SJSA1 (cell line): Measurements from ENCODE around the gene SAMM50. TPM values are rescaled to one million over a fixed set of nuclear protein-coding genes. Genes with fewer than 3 reads are reported as not detected.

Experiments used
- DNase-seq, 2 experiments: peaks; one replicate each; pipeline ENCODE4 v3.0.0-alpha.2; 2015 to 2020; ENCODE audit warnings: low spot score in 2 of 2, low read depth in 1 of 2
- H3K27ac ChIP-seq: fragments of 250-450 bp; sonication (Bioruptor Pico); 2 replicates; pipeline ENCODE4 v1.5.1; 2020; ENCODE audit warnings: mild to moderate bottlenecking, moderate library complexity
- H3K27me3 ChIP-seq: fragments of 250-450 bp; sonication (Bioruptor Pico); replicated peaks from 2 replicates; pipeline ENCODE4 v1.5.1; 2020; ENCODE audit warnings: mild to moderate bottlenecking, moderate library complexity
- H3K36me3 ChIP-seq: fragments of 250-450 bp; sonication (Bioruptor Pico); 2 replicates; pipeline ENCODE4 v1.5.1; 2020; ENCODE audit warnings: mild to moderate bottlenecking
- H3K4me1 ChIP-seq: fragments of 250-450 bp; sonication (Bioruptor Pico); replicated peaks from 2 replicates; pipeline ENCODE4 v1.6.1; 2021; ENCODE audit warnings: mild to moderate bottlenecking
- H3K4me3 ChIP-seq: fragments of 250-450 bp; sonication (Bioruptor Pico); 2 replicates; pipeline ENCODE4 v1.5.1; 2020; ENCODE audit warnings: mild to moderate bottlenecking
- H3K9me3 ChIP-seq: fragments of 250-450 bp; sonication (Bioruptor Pico); replicated peaks from 2 replicates; pipeline ENCODE4 v1.5.1; 2020; ENCODE audit warnings: mild to moderate bottlenecking
- total RNA-seq: library from RNA; depleted of rRNA; stranded (reverse); fragments of >200 nt; shearing (Covaris generic); gene quantifications from 2 replicates; pipeline ENCODE4 v1.2.3, GENCODE V29; 2014

SAMM50 gene
- total RNA-seq, 1 experiment from 2014 or later: 46.3 TPM

GRCh38 chr22:43953988-43954785, 1.1 kb upstream of the SAMM50 start:
- H3K9me3 ChIP-seq: no peaks in the 10 kb centered on the region
- peak in 1 of 2 experiments; percentile 10 for DNase-seq
- no peak overlapping the region for H3K27ac ChIP-seq
- H3K36me3 ChIP-seq: peaks cover 3% of the 10 kb centered on the region; the same call in 1 of the 2 replicates
- H3K4me1 ChIP-seq: peaks cover 12% of the 10 kb centered on the region
- peak overlapping the region; percentile 77 for H3K4me3 ChIP-seq
- H3K27me3 ChIP-seq: no peaks in the 10 kb centered on the region

DNA sequence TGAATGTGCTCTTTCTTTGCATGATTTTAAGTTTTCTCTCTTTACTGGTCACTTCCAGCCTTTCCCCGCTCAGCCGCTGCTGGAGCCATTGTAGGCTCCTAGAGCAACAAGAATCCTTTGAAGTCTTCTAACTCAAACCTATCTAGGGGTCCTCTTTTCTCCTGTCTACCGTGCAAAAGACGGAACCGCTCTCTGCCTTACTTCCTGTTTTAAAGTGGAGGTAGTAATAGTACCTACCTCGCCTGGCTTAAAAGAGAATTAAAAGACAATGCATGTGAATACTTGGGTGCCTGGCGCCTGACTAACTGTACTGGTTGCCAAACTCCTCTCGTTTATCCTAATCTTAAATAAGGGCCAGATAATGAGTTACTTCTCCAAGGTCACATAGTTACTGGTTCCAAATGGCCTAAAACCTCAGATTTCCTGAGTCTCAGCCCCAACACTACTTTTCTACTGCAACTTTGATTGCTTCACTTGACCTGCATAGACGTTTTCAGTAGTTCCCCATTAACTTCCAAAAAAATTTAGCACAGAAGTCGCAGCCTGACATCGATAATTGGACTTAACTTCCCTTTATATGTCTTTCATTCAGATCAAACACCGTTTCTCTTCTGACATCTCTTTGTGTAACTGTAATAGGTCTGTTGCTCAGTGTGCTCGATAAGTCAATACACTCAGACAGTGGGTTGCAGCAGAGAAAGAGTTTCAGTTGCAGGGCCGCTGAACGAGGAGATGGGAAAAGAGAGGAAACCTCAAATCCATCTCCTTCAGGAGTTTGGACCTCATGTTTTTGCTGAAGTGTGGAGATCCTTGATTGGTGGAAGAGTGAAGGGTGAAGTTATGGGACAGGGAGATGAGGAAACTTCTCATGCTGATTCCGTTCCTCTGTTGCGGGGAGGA, 891 bp downstream of the SAMM50 start:
- Histone ChIP-seq H3K4me1 (peaks cover 12% of the 10 kb centered on the region), H3K27me3 (no peaks in the 10 kb centered on the region), H3K36me3 (peaks cover 3% of the 10 kb centered on the region; the same call in 1 of the 2 replicates), H3K9me3 (no peaks in the 10 kb centered on the region), H3K4me3 (peak overlapping the region; percentile 77), H3K27ac (peak overlapping the region; percentile 45; the same call in 1 of the 2 replicates)
- DNase-seq: no peak

- H3K4me1 ChIP-seq: peaks cover 12% of the 10 kb centered on the region
- H3K36me3 ChIP-seq: peaks cover 3% of the 10 kb centered on the region; the same call in 1 of the 2 replicates
- H3K27ac ChIP-seq: no peak overlapping the region
- H3K9me3 ChIP-seq: no peaks in the 10 kb centered on the region
- DNase-seq: no peak
- H3K27me3 ChIP-seq: no peaks in the 10 kb centered on the region
- no peak overlapping the region for H3K4me3 ChIP-seq
Observed at GRCh38 chr22:43956805-43957463, 1.7 kb downstream of the SAMM50 start.

DNA sequence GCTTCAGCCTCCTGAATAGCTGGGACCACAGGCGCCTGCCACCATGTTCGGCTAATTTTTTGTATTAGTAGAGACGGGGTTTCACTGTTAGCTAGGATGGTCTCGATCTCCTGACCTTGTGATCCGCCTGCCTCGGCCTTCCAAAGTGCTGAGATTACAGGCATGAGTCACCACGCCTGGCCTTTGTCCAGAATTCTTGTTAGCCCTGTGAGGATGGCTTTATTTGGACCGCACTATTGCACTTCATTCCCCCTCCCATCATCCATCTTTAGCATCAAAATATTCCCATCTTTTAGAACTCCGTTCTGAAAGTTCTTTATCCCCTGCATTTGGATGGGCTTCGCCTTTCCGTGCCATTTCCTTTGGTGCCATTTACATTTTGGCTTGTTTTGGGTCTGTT, 2.6 kb downstream of the SAMM50 start:
- DNase-seq: no peak
- H3K9me3 ChIP-seq: no peaks in the 10 kb centered on the region
- no peak overlapping the region for H3K27ac ChIP-seq

DNA sequence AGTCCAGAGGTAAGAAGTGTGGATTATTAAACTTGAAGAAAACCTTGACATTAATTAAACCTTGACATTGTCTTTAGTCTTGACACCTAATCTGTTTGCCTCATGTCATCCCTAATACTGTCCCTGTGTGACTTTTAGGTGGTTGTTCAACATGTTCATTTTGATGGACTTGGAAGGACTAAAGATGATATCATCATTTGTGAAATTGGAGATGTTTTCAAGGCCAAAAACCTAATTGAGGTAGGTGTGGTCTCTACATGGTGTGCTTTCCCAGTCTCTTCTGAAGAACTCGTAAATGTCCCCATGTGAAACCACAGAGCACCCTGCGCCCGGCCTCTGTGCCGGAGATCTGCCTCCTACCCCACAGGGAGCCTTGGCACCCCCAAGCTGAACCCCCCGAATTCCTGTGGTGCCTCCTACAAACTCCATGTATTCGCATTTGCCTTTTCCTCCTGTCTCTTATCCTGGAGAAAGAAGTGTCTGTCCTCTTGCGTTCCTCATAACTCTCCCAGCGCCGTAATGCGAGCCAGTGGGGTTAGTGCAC, 9.1 kb downstream of the SAMM50 start:
- Histone ChIP-seq H3K4me3 (no peak overlapping the region), H3K4me1 (no peaks in the 10 kb centered on the region), H3K9me3 (no peaks in the 10 kb centered on the region), H3K27me3 (no peaks in the 10 kb centered on the region), H3K36me3 (peaks cover 57% of the 10 kb centered on the region), H3K27ac (no peak overlapping the region)
- no peak for DNase-seq

More for the DNA sequence above, 2.6 kb downstream of the SAMM50 start:
- Histone ChIP-seq H3K27me3 (no peaks in the 10 kb centered on the region), H3K4me1 (peaks cover 12% of the 10 kb centered on the region), H3K4me3 (no peak overlapping the region), H3K36me3 (peaks cover 3% of the 10 kb centered on the region; the same call in 1 of the 2 replicates)

DNA sequence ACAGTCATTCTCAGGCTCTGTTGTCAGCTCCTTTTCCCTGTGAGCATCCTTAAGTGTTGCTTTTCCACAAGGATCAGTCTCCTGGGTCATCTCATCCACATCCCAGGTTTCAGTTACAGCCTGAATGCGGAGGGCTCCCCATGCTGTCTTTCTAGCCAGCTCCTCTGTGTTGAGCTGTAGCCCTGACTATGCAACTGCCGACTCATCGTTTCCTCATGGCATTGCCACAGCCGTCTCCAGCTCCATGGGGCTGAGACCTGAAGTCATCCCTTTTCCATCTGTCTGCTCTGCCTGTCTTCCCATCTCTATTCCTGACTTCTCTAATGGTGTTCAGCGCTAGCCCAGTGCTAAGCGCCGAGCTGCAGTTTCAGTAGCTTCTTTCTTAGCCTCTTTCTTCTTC, 11.8 kb downstream of the SAMM50 start:
- DNase-seq: no peak

DNA sequence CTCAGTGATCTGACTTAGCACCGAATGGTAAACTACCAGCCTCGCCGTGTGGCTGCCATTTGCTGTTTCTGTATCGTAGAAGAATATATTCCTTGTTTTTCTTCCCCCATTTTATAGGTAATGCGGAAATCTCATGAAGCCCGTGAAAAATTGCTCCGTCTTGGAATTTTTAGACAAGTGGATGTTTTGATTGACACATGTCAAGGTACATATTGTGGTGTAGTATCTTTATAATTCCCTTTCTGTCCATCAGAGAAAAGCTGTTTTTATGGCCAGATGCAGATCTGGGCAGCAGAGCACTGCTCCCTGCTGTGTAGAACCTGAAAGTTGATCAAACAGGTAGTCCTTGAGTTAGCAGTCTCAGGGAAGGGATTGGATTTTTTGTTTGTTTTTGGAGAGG, 13.4 kb downstream of the SAMM50 start:
- no peak overlapping the region for H3K4me3 ChIP-seq
- no peaks in the 10 kb centered on the region for H3K27me3 ChIP-seq
- H3K9me3 ChIP-seq: no peaks in the 10 kb centered on the region
- no peaks in the 10 kb centered on the region for H3K4me1 ChIP-seq
- DNase-seq: no peak
- no peak overlapping the region for H3K27ac ChIP-seq
- peaks cover 84% of the 10 kb centered on the region for H3K36me3 ChIP-seq

More for the DNA sequence above, 11.8 kb downstream of the SAMM50 start:
- H3K27ac ChIP-seq: no peak overlapping the region
- peaks cover 75% of the 10 kb centered on the region for H3K36me3 ChIP-seq
- no peaks in the 10 kb centered on the region for H3K27me3 ChIP-seq
- H3K4me1 ChIP-seq: no peaks in the 10 kb centered on the region
- H3K9me3 ChIP-seq: no peaks in the 10 kb centered on the region
- no peak overlapping the region for H3K4me3 ChIP-seq

GRCh38 chr22:43969021-43969878, 14.0 kb downstream of the SAMM50 start:
- H3K27me3 ChIP-seq: no peaks in the 10 kb centered on the region
- no peaks in the 10 kb centered on the region for H3K4me1 ChIP-seq
- H3K4me3 ChIP-seq: no peak overlapping the region
- H3K9me3 ChIP-seq: no peaks in the 10 kb centered on the region
- peaks cover 84% of the 10 kb centered on the region for H3K36me3 ChIP-seq
- DNase-seq: no peak
- no peak overlapping the region for H3K27ac ChIP-seq

DNA sequence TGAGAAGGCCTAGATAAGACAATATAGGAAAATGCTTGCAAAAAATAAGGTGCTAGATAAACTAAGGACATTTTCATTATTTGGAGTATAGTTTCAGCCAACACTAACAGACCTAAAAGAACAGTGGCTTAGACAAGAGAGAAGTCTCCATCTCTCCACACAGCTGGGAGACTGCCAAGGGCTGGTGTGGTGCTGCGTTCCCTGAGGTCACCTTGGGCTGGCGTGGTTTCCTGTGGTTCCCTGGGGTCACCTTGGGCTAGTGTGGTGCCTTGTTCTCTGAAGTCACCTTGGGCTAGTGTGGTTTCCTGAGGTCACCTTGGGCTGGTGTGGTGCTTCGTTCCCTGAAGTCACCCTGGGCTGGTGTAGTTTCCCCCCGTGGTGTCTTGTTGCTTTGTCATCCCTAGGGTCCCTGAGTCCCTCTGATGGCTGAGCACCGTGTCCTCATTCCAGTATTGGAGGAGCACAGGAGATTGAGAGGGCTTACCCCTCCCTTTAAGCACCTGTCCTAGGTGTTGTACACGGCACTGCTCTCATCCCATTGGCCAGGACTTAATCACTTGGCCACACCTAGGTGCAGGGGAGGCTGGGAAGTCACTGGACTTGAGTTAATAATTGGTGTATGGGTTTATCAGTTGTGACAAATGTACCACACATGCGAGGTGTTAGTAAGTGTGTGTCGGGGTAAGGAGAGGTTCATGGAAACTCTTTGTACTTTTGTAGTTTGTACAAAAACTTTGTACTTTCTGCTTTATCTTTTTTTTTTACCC, 14.9 kb downstream of the SAMM50 start:
- peaks cover 84% of the 10 kb centered on the region for H3K36me3 ChIP-seq
- H3K4me1 ChIP-seq: no peaks in the 10 kb centered on the region
- H3K9me3 ChIP-seq: no peaks in the 10 kb centered on the region
- no peak overlapping the region for H3K27ac ChIP-seq
- H3K27me3 ChIP-seq: no peaks in the 10 kb centered on the region
- H3K4me3 ChIP-seq: no peak overlapping the region
- DNase-seq: no peak

GRCh38 chr22:43971112-43971511, 15.9 kb downstream of the SAMM50 start:
- Histone ChIP-seq H3K9me3 (no peaks in the 10 kb centered on the region), H3K27me3 (no peaks in the 10 kb centered on the region), H3K27ac (no peak overlapping the region), H3K4me3 (no peak overlapping the region), H3K4me1 (no peaks in the 10 kb centered on the region), H3K36me3 (peaks cover 83% of the 10 kb centered on the region)
- DNase-seq: no peak

- Histone ChIP-seq H3K9me3 (no peaks in the 10 kb centered on the region), H3K27ac (no peak overlapping the region), H3K4me3 (no peak overlapping the region), H3K4me1 (no peaks in the 10 kb centered on the region), H3K36me3 (peaks cover 86% of the 10 kb centered on the region), H3K27me3 (no peaks in the 10 kb centered on the region)
- no peak for DNase-seq
Observed at GRCh38 chr22:43972931-43973462, 17.8 kb downstream of the SAMM50 start.

DNA sequence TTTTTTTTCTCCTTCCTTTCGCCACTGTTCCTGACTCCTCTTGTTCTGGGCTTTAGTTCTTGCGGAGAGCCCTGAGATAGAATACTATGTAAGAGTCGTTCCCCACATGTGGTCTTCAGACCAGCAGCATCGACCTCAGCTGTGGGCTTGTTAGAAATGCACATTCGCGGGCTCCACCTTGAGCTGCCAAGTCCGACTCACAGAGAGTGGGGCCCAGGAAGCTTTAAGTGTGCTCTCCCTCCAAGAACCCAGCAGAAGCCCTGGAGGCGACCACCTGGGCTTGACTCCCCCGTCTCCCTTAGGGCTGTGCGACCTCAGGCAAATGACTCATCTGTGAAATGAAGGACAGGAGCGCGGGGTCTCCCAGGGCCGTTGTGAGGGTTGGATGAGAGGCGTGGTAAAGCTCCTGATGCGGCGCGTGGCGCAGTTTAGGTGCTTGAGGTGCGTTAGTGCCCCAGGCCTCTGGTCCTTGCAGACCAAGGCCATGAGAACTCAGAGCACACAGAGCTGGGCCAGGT, 18.8 kb downstream of the SAMM50 start:
- Histone ChIP-seq H3K4me1 (no peaks in the 10 kb centered on the region), H3K27me3 (no peaks in the 10 kb centered on the region), H3K27ac (no peak overlapping the region), H3K4me3 (no peak overlapping the region), H3K36me3 (peaks cover 80% of the 10 kb centered on the region), H3K9me3 (no peaks in the 10 kb centered on the region)
- no peak for DNase-seq
